Stomach (tissue), 4 donors: ENCODE measurements around the gene HDAC9.

ENCODE experiments used
- CTCF ChIP-seq, 7 experiments: fragments of 450-650 bp in 4 of 7; fragments of 200-600 bp in 3 of 7; sonication (generic) in 3 of 7; IDR thresholded peaks; one replicate each; pipeline ENCODE4 v1.5.1; 2016 to 2019; ENCODE audit warnings: antibody characterized with exemption in 7 of 7, control low read depth in 2 of 7, mild to moderate bottlenecking in 1 of 7
- EP300 ChIP-seq: sonication (generic); formaldehyde crosslinking; IDR thresholded peaks from one replicate; pipeline ENCODE4 v1.6.1; 2017; ENCODE audit warnings: antibody characterized with exemption
- POLR2A ChIP-seq, 4 donors: fragments of 450-650 bp; IDR thresholded peaks; one replicate each; pipeline ENCODE4 v1.6.1; 2016; ENCODE audit warnings: antibody characterized with exemption in 4 of 4, control low read depth in 2 of 4, mild to moderate bottlenecking in 1 of 4, moderate library complexity in 1 of 4
- POLR2AphosphoS5 ChIP-seq, 3 donors: sonication (generic); formaldehyde crosslinking; IDR thresholded peaks; one replicate each; pipeline ENCODE4 v1.6.1; 2016; ENCODE audit warnings: antibody characterized with exemption in 3 of 3

DNA sequence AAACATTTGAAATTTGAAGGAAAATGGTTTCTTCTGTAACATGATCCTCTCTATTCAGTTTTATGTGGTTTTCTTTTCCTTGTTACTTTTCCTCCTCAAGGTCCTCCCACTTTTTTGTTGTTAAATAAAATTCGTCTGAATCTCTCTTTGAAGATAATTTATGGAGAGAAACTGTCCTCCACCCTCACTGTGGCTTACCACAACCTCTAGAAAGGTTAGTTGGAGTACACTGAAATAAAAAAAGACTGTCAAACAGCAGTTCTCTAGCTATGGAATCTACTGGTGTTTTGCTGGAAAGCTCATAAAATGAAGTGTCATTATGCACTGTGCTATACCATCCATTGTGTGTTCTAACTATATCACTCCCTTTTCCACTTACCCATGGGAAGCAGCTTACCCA is 189.4 kb downstream of the HDAC9 start:
- TF ChIP-seq CTCF (IDR thresholded peaks at IDR 0.05), result no peak
- TF ChIP-seq POLR2AphosphoS5 (IDR thresholded peaks at IDR 0.05), result no peak
- TF ChIP-seq POLR2A (IDR thresholded peaks at IDR 0.05), result no peak
- TF ChIP-seq EP300, result no peak
